HTERT RPE-1 (cell line): ENCODE results near the gene NCK1.

ENCODE experiments used
- in situ Hi-C: fragments of 300-500 bp; cut with MboI; formaldehyde crosslinking; loops from 4 replicates; pipeline ENCODE4 v1.14.3; 2020; ENCODE audit warnings: low sequenced_read_pairs

The NCK1 gene

DNA sequence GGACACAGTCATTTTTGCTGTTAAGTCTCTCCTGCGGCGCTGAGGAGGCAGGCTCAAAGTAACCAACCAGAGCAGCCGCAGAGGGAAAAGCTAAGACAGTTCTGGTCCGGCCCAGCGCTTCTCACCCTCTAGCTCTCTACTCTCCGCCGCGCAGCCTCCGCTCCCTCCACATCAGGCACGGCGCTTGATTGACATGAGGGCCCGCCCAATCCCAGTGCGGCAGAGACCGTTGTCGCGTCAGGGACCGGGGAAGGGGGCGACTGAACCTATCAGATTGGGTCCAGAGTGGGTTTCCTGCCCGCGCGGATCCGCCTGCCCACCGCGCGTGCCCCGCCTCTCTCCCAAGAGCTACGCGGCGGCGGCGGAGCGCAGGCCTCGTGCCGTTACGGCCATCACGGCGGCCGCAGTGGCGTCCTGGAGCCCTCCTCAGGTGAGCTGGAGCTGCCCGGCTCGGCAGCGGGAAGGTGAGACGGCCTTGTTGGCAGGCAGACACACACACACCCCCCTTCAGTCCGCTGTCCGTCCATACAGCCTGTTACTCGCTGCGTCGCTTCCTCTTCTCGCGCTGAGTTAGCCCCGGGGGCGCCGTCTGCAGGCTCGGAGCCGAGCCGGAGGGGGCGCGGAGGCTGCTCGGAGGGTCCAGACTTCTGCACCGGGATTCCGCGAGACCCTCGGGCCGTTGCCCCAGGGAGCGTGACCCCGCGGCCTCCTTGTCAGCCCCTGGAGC is at the start of gene NCK1:
NCK1 (plus strand) TSS at position 319 of the 727 bp plus-strand sequence. CDS start 65,794 bp downstream, outside the sequence.
- in situ Hi-C loops = no loop called here

DNA sequence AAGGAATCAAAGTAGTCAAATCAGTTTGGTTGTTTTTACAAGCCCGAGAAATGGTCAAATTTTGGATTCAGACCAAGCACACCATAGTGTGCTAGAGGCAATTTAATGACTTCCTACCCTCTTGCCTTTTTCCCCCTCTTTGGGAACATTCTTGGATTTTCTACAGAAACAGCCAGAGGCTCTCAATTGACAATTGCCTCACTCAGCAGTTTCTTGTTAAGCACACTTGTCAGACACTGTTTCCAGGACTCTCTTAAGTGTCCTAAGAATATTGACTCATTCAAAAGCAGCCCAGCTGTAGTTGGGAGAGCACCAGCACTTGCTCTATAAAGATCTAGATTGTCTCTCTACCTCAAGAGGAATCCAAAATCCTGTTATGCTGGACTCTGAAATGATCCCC is 44.6 kb upstream of the NCK1 start:
- in situ Hi-C loops = no loop called here

DNA sequence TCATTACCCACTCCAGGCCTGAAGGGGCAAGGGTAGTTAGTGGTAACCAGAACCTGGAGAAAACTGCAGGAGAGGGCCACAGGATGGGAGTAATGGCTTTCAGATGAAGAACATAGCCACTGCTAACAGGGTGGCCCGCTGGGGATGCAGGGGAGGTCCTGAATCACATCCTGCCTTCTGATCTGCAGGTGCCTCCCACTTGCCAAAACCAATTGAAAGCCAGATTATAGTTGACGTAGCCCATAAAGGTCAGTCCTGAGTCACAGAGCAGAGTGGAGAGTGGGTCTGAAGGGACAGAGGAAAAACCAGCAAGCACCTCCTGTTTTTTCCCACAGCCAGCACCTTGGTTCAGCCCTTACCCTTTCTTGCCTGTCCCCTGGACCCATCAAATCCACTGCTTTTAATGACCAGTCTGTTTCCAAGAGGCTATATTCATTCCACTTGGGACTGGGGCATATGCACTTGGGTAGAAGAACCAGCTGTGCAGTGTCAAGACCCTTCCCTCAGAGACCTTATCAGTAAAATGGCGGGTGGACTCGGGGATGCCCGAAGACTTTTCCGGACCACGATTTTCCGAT is 43.7 kb upstream of the NCK1 start:
- in situ Hi-C loops = no loop called here

DNA sequence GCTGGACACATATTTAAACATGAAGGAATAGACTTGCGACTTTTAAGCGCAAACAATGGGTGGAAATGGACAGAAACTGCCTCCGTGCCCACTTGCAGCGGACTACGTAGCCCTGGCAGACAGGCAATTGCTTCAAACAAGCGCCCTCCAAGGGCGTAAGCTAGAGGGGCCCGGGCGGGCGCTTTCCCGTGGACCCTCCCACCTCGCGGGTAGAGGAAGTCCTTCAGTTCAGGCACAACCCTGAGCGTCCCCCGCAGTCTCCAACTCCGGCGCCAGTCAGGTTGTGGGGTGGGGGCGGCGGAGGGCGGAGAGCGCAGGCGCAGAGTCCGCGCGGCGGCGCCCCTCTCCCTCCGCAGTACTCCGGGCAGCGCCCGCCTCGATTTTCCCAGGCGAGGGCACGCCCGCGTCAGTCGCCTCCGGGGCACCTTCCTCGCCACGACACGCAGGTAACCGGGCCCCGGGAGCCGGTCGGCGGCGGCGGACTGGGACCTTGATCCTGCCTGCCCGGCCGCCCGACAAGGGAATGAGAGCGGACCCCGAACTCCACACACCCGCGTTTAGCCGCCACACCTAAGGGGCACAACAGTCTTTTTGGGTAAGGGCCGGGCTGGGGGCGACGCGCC is 43.1 kb upstream of the NCK1 start, which contains the start of gene SLC35G2:
SLC35G2 (plus strand) TSS at position 358 of the 623 bp plus-strand sequence. CDS start 35,335 bp downstream, outside the sequence.
- in situ Hi-C loops = no loop called here

DNA sequence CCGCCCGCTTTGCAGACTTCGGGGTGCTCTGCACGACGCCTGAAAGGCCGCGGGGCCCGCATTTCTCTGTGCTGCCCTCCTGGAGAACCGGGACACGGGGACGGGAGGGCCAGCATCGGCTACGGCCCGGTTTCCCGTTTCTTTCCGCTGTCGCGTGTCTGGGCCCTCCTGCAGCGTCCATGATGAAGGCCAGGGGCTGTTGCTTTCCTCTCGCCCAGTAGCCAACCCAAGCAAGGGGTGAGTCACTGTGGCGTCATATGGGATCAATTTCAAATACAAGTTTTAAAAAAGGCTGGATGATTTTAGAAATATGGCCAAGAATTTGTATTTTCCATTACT is 42.6 kb upstream of the NCK1 start:
- in situ Hi-C loops = no loop called here

DNA sequence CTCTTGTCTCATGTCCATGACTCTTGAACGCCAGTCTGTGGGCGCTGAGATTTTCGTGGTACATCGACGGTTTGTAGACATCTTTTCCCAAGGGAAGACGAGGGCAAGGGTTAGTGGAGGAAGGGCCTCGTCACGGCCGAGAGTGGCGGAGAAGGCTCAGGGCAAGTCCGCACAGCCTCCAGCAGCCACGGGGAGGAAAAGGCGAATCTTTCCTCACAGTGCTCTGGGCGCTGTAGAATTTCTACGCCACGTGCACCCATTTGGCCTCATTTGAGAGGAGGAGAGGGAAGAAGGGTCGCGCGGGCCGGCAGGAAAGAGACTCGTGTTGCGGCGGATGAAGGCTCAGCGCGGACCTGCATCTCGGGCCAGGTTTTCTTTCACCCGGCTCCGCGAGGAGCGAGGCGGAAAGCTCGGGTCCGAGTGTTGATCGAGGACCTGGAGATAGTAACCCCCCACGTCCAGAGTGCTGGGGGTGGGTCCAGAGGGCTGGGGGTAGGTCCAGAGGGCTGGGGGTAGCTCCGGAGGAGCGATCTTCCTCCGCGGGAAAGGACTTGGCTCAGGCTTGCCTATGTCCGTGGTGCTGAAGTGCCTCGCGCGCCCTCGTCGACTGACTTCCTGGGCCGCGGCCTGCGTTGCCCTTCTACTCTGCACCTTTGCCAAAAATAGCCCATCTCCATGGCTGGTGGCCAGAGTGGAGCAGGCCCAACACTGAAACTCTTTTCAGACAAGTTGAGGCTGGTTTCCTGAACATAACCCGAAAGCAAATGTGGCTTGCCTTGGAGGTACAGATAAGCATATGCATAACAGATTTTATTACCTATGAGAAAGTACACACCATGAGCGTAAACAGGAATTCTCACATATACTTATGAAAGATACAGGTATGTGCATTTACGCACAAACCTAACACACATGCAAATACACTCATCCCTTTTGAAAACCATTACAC is 42.0 kb upstream of the NCK1 start:
- in situ Hi-C loops = no loop called here

DNA sequence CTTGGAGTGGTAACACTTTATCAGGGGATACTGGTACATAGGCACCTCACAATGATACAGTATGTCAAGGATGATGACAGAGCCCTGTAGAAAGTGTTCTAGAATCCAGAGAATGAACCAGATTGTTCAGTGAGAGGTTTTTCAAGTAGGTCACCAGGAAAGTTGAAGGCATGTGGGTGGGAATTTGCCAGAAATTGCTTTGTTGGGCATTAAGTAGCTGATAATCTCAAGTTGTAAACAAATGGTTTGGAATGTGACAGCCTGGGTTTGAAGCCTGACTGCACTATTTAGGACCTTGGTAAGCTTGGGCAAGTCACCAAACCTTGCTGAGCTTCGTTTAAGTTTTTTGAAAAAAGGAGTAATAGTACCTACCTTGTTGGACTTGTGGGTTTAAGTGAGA is 30.5 kb upstream of the NCK1 start:
- in situ Hi-C loops = no loop called here

DNA sequence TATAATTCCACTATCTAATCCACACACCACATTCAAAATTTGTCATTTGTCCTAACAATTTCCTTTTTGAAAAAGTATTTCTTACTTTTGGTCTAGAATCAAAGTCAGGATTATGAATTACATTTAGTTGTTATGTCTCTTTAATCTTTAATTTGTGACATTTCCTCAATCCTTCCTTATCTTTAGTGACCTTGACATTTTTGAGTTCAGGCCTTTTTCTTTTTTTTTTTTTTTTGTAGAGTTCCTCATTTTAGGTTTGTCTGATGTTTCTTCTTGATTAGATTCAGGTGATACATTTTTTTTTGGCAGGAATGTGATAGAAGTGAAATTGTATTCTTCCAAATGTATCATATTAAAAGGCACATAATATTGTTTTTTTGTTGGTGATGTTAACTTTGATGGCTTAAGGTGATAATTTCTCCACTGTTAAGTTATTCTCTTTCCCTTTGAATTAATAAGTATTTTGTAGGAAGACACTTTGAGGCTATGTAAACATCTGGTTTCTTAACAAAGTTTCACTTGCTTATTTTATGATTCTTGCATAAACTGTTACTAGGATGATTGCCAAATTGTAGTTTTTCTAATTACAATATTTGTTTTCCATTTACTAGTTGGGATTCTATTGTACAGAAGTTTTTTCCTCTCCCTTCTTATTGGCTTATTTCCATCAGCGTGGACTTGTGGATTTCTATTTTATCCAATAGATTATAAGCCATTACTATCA is 26.8 kb upstream of the NCK1 start:
- in situ Hi-C loops = no loop called here

DNA sequence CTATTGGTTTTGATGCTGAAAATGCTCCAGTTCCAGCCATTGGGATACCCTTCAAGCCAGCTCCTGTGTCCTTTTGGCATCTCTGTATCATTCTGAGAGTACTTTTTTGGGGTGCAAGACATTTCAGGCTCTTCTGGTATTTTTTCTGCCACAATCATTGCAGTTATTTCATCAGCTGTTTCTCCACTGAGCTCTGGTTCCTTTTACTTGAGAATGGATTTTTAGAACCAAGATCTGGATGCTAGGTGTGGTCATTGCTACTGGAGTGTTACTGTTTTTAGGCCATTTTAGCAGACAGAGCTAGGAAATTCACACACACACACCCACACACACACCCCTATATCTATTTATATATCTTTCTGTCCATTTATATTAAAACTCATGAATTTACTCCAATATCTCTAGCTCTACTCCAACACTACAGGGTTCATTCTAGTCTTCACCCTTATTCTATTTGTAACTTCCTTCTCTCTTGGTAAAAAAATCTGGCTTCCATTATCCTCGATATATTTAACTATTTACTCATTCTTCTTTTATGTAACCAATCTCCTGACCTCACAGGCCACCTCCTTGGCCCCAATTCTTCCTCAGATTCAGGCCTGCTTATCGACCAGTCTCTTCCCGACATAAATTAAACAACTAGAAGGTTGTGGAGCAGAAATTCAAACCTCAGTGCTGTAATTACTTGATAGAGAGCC is 26.0 kb upstream of the NCK1 start:
- in situ Hi-C loops = no loop called here

DNA sequence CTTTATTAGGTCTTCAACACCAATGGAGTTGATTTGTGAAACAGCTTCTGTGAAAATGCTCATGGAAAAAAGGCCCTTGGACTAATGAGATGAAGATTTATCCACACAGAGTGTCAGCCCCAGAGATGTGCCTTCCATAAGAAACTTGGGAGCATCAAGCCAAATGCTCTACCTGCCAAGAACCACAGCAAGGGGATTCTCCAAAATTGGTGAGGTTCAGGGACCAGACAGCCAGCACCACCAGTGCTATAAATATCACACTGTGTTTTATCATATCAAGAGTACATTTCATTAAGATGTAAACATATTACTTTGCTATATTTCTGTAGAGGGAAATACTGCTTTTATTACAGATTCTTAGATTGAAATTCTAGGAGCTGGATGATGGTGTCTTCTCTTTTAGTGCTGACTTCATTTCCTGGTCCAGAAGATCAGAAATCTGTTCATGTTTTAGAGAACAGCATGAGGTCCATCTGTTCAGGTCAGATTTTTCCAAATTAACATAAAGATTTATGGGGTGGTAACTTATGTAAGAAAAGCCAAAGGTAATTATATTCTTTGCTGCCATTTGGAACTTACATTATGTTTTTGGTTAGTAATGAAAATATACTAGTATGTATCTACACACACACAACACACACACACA is 25.4 kb upstream of the NCK1 start:
- in situ Hi-C loops = no loop called here

DNA sequence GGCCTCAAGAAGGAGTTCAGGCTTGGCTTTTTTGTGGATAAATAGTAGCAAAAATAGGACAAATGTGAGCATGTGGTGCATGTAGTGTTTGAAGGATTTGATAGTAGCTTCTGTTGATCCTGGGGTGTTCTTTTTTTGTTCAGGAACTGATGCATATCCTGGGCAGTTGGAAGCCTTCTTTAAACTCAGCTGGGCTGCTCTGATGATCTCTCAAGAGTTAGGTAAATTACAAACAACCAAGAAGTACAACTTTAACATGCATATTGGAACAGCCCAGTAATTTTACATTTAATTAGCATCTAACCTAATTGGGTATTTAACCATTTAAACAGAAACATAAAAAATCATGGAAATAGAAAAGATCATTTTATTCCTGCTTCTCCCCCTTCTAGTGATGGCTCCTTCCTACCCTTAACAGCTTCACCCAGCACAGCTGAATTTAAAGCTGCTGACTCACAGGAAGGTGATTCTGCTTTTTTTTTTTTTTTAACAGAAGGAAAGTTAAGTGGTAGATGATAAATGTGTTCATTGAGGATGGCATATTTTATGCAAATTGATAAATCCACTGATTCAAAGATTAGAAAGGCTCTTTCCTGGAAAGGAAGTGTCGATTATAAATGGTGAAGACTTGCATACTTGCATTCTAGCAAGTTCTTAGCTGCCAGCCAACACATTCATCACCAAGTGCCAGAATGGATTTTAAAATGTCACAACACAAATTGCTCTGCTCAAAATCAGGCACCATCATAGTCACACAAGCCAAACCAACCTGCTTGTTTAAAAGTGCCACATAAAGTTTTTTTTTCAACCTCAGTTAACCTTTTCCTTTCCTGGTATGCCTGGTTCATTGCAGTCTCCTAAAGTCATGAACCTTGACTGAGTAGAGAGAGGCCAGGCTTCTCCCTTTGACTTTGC is 23.1 kb upstream of the NCK1 start:
- in situ Hi-C loops = no loop called here

DNA sequence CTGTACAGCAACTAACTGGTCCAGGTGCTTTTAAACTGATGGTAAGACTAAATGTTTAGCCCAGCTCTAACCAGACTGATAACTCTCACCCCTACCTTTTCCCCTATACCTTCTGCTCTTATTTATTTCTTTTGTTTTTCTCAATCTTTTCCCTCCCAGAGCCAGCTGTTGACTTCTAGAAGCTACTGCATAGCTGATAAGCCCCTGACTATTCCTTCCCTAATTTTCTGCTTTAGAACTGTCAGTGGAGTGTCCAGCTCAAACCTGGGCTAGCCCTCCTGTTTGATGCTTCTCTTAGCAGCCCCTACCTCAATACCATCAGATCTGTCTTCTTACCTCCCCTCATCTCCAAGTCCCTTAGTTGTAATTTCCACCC is 22.5 kb upstream of the NCK1 start:
- in situ Hi-C loops = no loop called here

DNA sequence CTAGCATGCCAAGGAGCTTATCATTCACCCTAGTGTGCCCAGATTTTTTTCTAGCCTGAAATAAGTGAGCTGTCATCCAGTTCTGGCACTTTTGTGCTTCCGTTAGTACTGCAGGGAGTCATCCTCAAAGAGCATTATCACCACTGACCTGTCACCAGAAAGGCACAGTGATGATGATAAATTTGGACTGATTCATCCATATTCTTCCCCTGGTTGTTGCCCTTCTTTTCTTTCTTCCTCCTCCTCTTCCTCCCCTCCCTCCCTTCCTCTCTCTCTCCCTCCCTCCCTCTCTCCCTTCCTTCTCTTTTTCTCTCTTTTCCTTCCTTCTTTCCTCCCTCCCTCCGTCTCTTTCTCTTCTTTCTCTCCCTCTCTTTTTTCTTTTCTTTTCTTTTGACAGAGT is 21.8 kb upstream of the NCK1 start:
- in situ Hi-C loops = no loop called here

DNA sequence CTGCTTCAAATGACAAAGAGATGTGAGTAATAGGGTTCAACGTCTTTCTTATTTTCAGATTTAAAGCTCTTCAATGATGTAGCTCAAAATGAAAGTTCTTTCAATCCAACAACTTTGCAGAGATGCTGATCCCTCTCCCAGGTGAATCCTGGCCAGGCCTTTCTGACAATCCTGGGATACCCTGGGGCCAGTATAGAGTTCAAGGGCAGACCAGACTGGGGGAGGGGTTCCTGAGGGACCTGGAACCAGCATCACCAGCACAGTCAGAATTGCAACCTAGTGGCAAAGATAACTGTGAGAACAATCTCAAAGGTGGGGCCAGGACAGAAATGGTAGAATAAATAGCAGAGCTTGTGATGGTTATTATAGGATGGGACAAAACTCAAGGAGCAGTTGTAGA is 19.7 kb upstream of the NCK1 start:
- in situ Hi-C loops = no loop called here

DNA sequence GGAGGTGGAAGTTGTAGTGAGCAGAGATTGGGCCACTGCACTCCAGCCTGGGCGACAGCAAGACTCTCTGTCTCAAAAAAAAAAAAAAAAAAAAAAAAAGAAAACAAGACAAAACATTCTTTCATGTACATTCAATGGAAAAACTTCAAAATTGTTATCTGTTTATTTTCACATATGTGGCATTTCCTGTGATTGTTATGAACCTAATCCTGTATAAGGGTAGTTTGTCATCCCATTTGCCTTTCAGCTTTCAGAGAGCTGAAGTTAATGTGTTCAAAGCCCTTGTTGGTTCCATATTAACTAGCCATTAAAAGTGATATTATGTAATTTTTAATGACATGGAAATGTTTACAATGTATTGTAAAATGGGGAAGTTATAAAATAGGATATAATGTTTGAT is 17.3 kb upstream of the NCK1 start:
- in situ Hi-C loops = no loop called here

DNA sequence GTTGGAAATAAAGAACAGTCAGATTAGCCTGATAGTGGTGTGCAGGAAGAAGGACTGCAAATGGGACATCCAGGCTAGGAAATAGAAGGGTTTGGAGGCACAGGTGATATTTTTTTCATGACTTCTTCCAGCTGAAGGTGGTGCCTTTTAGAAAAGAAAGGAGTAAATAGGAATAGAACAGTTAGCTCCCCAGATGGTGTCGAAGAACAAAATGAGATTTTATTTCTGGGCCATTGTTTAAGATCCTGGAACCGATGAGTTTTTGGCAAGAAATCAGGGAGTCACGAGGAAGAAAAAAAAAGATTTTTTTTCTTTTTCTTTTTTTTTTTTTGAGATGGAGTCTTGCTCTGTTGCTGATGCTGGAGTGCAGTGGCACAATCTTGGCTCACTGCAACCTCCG is 9.8 kb upstream of the NCK1 start:
- in situ Hi-C loops = no loop called here

DNA sequence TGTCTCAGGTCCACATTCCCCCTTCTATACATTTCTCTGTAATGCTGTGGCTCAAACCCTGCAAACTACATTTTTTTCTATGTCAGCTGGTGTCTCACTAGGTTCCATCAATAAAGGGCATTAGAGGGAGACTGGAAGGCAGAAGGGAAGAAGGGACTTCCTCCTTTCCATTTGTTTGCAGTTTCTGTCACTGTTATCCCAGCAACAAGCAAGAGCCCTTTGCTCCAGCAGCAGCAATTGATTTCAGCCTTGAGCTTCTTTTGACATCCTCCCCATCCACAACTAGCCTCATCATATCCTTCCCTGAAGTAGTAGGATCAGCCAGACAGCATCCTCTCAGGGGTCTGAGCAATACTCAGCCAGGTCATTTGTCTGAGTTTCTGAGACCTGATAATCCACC is 5.3 kb upstream of the NCK1 start:
- in situ Hi-C loops = no loop called here

DNA sequence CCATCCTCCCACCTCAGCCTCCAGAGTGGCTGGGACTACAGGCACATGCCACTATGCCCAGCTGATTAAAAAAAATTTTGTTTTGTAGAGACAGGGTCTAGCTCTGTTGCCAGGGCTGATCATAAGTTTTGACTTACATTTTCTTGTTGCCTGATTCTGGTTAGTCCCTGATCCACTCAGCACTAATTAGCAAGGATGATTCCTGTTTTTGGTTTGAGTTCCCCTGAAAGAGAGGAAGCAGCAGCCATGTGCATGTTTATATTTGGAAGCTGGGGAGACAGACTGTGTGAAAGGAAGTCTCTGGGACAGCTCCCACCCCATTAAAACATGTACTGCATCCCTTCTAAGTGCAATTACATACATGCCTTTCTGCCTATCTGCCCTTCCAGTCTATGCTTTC is 3.6 kb upstream of the NCK1 start:
- in situ Hi-C loops = no loop called here

DNA sequence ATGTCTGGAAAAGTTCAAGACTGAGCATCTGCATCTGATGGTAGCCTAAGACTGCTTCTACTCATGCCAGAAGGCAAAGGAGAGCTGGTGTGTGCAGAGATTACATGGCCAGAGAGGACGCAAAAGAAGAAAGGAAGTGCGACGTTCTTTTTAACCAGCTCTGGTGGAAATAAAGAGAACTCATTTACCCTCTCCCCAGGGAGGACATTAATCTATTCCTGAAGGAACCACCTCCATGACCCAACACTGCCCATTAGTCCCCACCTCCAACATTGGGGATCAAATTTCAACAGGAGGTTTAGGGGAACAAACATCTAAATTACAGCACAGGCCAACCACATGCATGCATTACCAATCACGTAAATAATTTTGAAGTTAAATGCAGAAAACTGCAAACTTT is 1.5 kb upstream of the NCK1 start:
- in situ Hi-C loops = no loop called here
